ENCODE measurements around the gene FITM1. TPM values are rescaled to one million over a fixed set of nuclear protein-coding genes. Genes with fewer than 3 reads are reported as not detected.

Gene FITM1
- polyA plus RNA-seq, 1 of the 3 experiments (the other 2 are of a cell fraction) = 0.12 TPM

- Histone ChIP-seq H2AFZ (ENCODE audit: low read depth) (no peak overlapping the region), H3K36me3 (replicated peaks in 1 of 2; ENCODE audit: control insufficient read depth in 1 of 2, insufficient read depth in 2 of 2, low read length in 1 of 2) (peaks cover 3 to 23% of the 10 kb centered on the region in 2 experiments), H3K9me2 (no peaks in the 10 kb centered on the region), H4K20me1 (ENCODE audit: insufficient read depth) (no peaks in the 10 kb centered on the region), H3F3A (replicated peaks; ENCODE audit: insufficient read depth) (no peaks in the 10 kb centered on the region), H3K4me3 (ENCODE audit: low read depth in 2 of 2, low read length in 1 of 2) (no peak overlapping the region), H3K4me2 (no peak overlapping the region), H3K79me2 (ENCODE audit: insufficient read depth) (peaks cover 7% of the 10 kb centered on the region), H3K9me3 (no peaks in the 10 kb centered on the region), H3K27me3 (ENCODE audit: insufficient read depth) (no peaks in the 10 kb centered on the region), H3K4me1 (ENCODE audit: control insufficient read depth in 1 of 2, insufficient read depth in 2 of 2, low read depth in 1 of 2, low read length in 1 of 2) (peaks cover 5 to 8% of the 10 kb centered on the region in 2 experiments; a peak in 2 of 4 replicates), H3K27ac (ENCODE audit: low read depth in 2 of 2, low read length in 1 of 2) (no peak overlapping the region), H3K9ac (no peak overlapping the region)
- ChIA-PET POLR2A (interaction anchor here (1.0 kb wide), 1 partner anchor 8 kb away, joined by 3 read pairs; no protein-coding TSS in a partner anchor), CTCF (interaction anchor here (0.6 to 25.4 kb wide), 4 partner anchors 6 to 61 kb away, joined by 3 to 1159 read pairs (median 111); partner anchors contain the start of genes CARMIL3, CPNE6 and IRF9)
- TF ChIP-seq ELF1 (IDR thresholded peaks at IDR 0.05) = no peak
- TF ChIP-seq USF2 (IDR thresholded peaks at IDR 0.05; ENCODE audit: borderline replicate concordance, low read depth, low read length) = no peak
- no peak for TF ChIP-seq YY1 (IDR thresholded peaks at IDR 0.05; ENCODE audit: low read depth)
- TF ChIP-seq PBX3 (IDR thresholded peaks at IDR 0.05) = no peak
- no peak for TF ChIP-seq MEF2A (IDR thresholded peaks at IDR 0.05; ENCODE audit: borderline replicate concordance, low read depth)
- TF ChIP-seq GATA2 (CRISPR knock-in tag; IDR thresholded peaks at IDR 0.05) = no peak
- no peak for TF ChIP-seq ZBTB33 (IDR thresholded peaks at IDR 0.05; ENCODE audit: borderline replicate concordance, low read depth)
- TF ChIP-seq MAX (IDR thresholded peaks at IDR 0.05; ENCODE audit: low read depth) = no peak
- no peak for TF ChIP-seq NFIC (IDR thresholded peaks at IDR 0.05; ENCODE audit: borderline replicate concordance)
- TF ChIP-seq USF1 (IDR thresholded peaks at IDR 0.05; ENCODE audit: borderline replicate concordance, low read depth) = no peak
- no peak for TF ChIP-seq FOSL2 (IDR thresholded peaks at IDR 0.05; ENCODE audit: borderline replicate concordance, low read depth)
- TF ChIP-seq RFX5 (IDR thresholded peaks at IDR 0.05; ENCODE audit: low read length) = no peak
- TF ChIP-seq TAF1 (IDR thresholded peaks at IDR 0.05; ENCODE audit: borderline replicate concordance, low read depth, low read length) = no peak
- TF ChIP-seq FOXM1 (IDR thresholded peaks at IDR 0.05; ENCODE audit: low read depth) = no peak
- TF ChIP-seq CTCF (IDR thresholded peaks at IDR 0.05) = no peak
- no peak for TF ChIP-seq TCF12 (IDR thresholded peaks at IDR 0.05)
- no peak for TF ChIP-seq EP300 (IDR thresholded peaks at IDR 0.05; ENCODE audit: borderline replicate concordance in 1 of 2, low read depth in 1 of 2, low read length in 1 of 2)
- no peak for TF ChIP-seq SIN3A (IDR thresholded peaks at IDR 0.05; ENCODE audit: borderline replicate concordance, low read depth, low read length)
- TF ChIP-seq MXI1 (IDR thresholded peaks at IDR 0.05; ENCODE audit: low read depth, low read length) = no peak
- TF ChIP-seq NRF1 (IDR thresholded peaks at IDR 0.05; ENCODE audit: low read depth, low read length) = no peak
- no peak for DNase-seq
- 70% methylated on average over 3 of the region's 4 CpGs for WGBS (ENCODE audit: low lambda C conversion rate)
These were observed 30.1 kb upstream of the FITM1 start for GRCh38 chr14:24100197-24100981.

Measured in SK-N-SH (cell line).